Body of pancreas (tissue), 4 donors: Measurements from ENCODE around the gene CLSTN2.

Source experiments
- POLR2A ChIP-seq, 3 donors: fragments of 450-650 bp; IDR thresholded peaks; one replicate each; pipeline ENCODE4 v1.6.1; 2016; ENCODE audit warnings: antibody characterized with exemption in 3 of 3, mild to moderate bottlenecking in 2 of 3
- TF ChIP-seq, protein P1 (sequence below), 7 experiments: fragments of 450-650 bp in 4 of 7; fragments of 200-600 bp in 3 of 7; sonication (generic) in 3 of 7; IDR thresholded peaks; one replicate each; pipeline ENCODE4 v1.5.1; 2016 to 2019; ENCODE audit warnings: antibody characterized with exemption in 7 of 7

DNA sequence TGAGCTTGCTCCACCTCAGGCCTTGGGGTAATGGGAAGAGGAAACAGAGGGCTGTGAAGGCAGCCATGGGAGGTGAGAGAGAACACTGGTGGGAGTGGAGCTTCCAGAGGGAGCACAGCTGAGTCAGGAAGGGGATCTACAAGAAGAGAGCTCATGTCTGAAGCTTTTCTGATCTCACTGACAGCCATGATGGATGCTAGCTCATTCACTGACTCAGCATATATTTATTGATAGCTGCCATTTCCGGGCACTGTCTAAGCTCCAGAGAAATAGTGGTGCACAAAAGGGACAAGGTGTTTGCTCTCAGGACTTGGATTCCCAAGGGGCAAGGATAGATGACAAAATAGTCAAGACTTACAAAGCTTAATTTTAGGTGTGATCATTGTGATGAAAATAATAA lies 218.8 kb downstream of the CLSTN2 start:
- TF ChIP-seq POLR2A (IDR thresholded peaks at IDR 0.05), result no peak
- TF ChIP-seq, protein P1, sequence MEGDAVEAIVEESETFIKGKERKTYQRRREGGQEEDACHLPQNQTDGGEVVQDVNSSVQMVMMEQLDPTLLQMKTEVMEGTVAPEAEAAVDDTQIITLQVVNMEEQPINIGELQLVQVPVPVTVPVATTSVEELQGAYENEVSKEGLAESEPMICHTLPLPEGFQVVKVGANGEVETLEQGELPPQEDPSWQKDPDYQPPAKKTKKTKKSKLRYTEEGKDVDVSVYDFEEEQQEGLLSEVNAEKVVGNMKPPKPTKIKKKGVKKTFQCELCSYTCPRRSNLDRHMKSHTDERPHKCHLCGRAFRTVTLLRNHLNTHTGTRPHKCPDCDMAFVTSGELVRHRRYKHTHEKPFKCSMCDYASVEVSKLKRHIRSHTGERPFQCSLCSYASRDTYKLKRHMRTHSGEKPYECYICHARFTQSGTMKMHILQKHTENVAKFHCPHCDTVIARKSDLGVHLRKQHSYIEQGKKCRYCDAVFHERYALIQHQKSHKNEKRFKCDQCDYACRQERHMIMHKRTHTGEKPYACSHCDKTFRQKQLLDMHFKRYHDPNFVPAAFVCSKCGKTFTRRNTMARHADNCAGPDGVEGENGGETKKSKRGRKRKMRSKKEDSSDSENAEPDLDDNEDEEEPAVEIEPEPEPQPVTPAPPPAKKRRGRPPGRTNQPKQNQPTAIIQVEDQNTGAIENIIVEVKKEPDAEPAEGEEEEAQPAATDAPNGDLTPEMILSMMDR (IDR thresholded peaks at IDR 0.05), result no peak
